HEK293 (cell line): ENCODE data around the gene GPAT2.
"Not testable (repeated sequence)": the region's sequence is repeated elsewhere in the genome, so short reads cannot be mapped to it uniquely, and the experiment has no call there.

ENCODE experiments used
- CTCF ChIP-seq: fragments of 450-650 bp; formaldehyde crosslinking; IDR thresholded peaks from 2 replicates; pipeline ENCODE4 v1.5.1; 2016; ENCODE audit warnings: missing biosample characterization, missing genetic modification characterization
- SCRT1 ChIP-seq: fragments of 450-650 bp; formaldehyde crosslinking; IDR thresholded peaks from 2 replicates; pipeline ENCODE4 v1.5.1; 2016; ENCODE audit warnings: missing biosample characterization, missing genetic modification characterization, borderline replicate concordance
- SETDB1 ChIP-seq: IDR thresholded peaks from one replicate; pipeline ENCODE4 v1.6.1; 2017; ENCODE audit warnings: mild to moderate bottlenecking, low read length, moderate library complexity, mixed read lengths; ENCODE audit not compliant: insufficient read length
- SP3 ChIP-seq: fragments of 450-650 bp; formaldehyde crosslinking; IDR thresholded peaks from 2 replicates; pipeline ENCODE4 v1.5.1; 2016; ENCODE audit warnings: missing biosample characterization, missing genetic modification characterization
- TCF7L2 ChIP-seq: IDR thresholded peaks from 2 replicates; pipeline ENCODE4 v1.6.1; 2011; ENCODE audit warnings: low read depth, mild to moderate bottlenecking, inconsistent platforms, low read length, moderate library complexity, borderline replicate concordance
- ZNF18 ChIP-seq: fragments of 450-650 bp; formaldehyde crosslinking; IDR thresholded peaks from 2 replicates; pipeline ENCODE4 v1.5.1; 2016; ENCODE audit warnings: missing biosample characterization, missing genetic modification characterization
- ZNF768 ChIP-seq: fragments of 450-650 bp; formaldehyde crosslinking; IDR thresholded peaks from 2 replicates; pipeline ENCODE4 v1.5.1; 2018; ENCODE audit warnings: missing biosample characterization, mild to moderate bottlenecking, missing genetic modification characterization
- ZNF776 ChIP-seq: fragments of 450-650 bp; formaldehyde crosslinking; IDR thresholded peaks from 2 replicates; pipeline ENCODE4 v1.5.0; 2017; ENCODE audit warnings: missing biosample characterization, missing genetic modification characterization, borderline replicate concordance

- not testable (repeated sequence) for TF ChIP-seq SP3 (tag by site-specific recombination); TCF7L2; CTCF; ZNF18; SCRT1 (tag by site-specific recombination); ZNF768 (tag by site-specific recombination); ZNF776 (tag by site-specific recombination); SETDB1
Observed at GRCh38 chr2:95990884-95991283, 43.8 kb downstream of the GPAT2 start.
